Lower leg skin (tissue), 3 donors: ENCODE results near the gene MBNL2.

ENCODE experiments used
- CTCF ChIP-seq, 3 donors: fragments of 450-650 bp; IDR thresholded peaks; one replicate each; pipeline ENCODE4 v1.5.1; 2016; ENCODE audit warnings: antibody characterized with exemption in 3 of 3, mild to moderate bottlenecking in 3 of 3, moderate library complexity in 2 of 3
- POLR2A ChIP-seq, 2 donors: fragments of 450-650 bp; IDR thresholded peaks; one replicate each; pipeline ENCODE4 v1.6.1; 2016 to 2017; ENCODE audit warnings: antibody characterized with exemption in 2 of 2, mild to moderate bottlenecking in 1 of 2, moderate library complexity in 1 of 2

DNA sequence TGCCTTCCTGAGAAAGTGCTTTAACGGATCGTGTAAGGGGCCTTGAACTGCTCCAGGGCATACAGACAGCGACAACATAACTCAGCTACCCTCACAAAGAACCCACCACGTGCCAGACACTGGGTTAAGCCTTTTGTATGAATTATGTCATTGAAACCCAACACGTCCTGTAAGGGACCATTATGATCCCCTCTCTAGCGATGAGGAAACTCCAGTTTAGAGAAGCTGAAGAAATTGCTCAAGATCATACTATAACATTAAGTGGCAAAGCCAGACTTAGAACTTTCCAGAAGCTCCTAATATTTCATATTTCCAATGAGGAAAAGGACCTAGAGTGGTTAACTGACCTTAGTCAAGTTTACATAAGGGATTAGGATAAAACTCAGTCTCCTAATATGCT lies 154.8 kb downstream of the MBNL2 start:
- TF ChIP-seq POLR2A (IDR thresholded peaks at IDR 0.05) (no peak), CTCF (IDR thresholded peaks at IDR 0.05) (no peak)
